Lung (tissue), 12 donors: ENCODE measurements around the gene ERBB4. TPM values are rescaled to one million over a fixed set of nuclear protein-coding genes. Genes with fewer than 3 reads are reported as not detected.

Experiments
- ATAC-seq: fragments of 200-7000 bp; cut with Tn5 transposase; one replicate; pipeline ENCODE4 v1.9.1; 2020; ENCODE audit warnings: moderate number of reproducible peaks; ENCODE audit not compliant: insufficient read depth, low FRiP score
- DNase-seq, 3 donors: peaks; one replicate each; pipeline ENCODE4 v3.0.0-alpha.2; 2013 to 2017
- H3K27ac ChIP-seq, 2 donors: one replicate each; pipeline ENCODE4 v1.5.1; 2013; ENCODE audit warnings: mild to moderate bottlenecking in 2 of 2, moderate library complexity in 2 of 2, control low read depth in 1 of 2, inconsistent platforms in 1 of 2, low read depth in 1 of 2, low read length in 1 of 2
- H3K27me3 ChIP-seq, 3 donors: one replicate each; pipeline ENCODE4 v1.5.1; 2013; ENCODE audit warnings: low read length in 2 of 3; ENCODE audit not compliant: control insufficient read depth in 3 of 3, insufficient read depth in 3 of 3
- H3K36me3 ChIP-seq, 4 donors: one replicate each; pipeline ENCODE4 v1.5.1; 2013; ENCODE audit warnings: low read length in 4 of 4, mild to moderate bottlenecking in 1 of 4, moderate library complexity in 1 of 4; ENCODE audit not compliant: control insufficient read depth in 4 of 4, insufficient read depth in 4 of 4
- H3K4me1 ChIP-seq, 5 donors: one replicate each; pipeline ENCODE4 v1.5.1; 2013; ENCODE audit warnings: low read length in 5 of 5, mild to moderate bottlenecking in 2 of 5, moderate library complexity in 1 of 5; ENCODE audit not compliant: control insufficient read depth in 5 of 5, insufficient read depth in 5 of 5
- H3K4me3 ChIP-seq: one replicate; pipeline ENCODE4 v1.5.1; 2013; ENCODE audit warnings: mild to moderate bottlenecking, control low read depth, moderate library complexity
- H3K9ac ChIP-seq, 2 donors: one replicate each; pipeline ENCODE4 v1.5.1; 2013; ENCODE audit warnings: low read length in 2 of 2, control low read depth in 1 of 2; ENCODE audit not compliant: insufficient read depth in 1 of 2
- H3K9me3 ChIP-seq, 4 donors: one replicate each; pipeline ENCODE4 v1.5.1; 2013; ENCODE audit warnings: low read length in 3 of 4, mild to moderate bottlenecking in 1 of 4, moderate library complexity in 1 of 4; ENCODE audit not compliant: control insufficient read depth in 4 of 4, insufficient read depth in 3 of 4
- CTCF ChIP-seq: IDR thresholded peaks from 2 replicates; pipeline ENCODE4 v1.5.1; 2012; ENCODE audit warnings: mild to moderate bottlenecking; ENCODE audit errors: control extremely low read depth, extremely low read depth
- WGBS, 2 donors: extraction: QIAGEN DNeasy Blood & Tissue Kit; methylation state at CpG; one replicate each; pipeline ENCODE4 v1.1.7; 2013; 5-methylcytosine and 5-hydroxymethylcytosine counted together
- polyA plus RNA-seq, 2 donors: library from polyadenylated mRNA; stranded (reverse); fragments of 200-250 nt; gene quantifications; one replicate each; pipeline ENCODE4 v1.2.1, GENCODE V29; 2013
- total RNA-seq, 2 donors: library from RNA; depleted of rRNA in 1 of 2; stranded (reverse); fragments of >200 nt in 1 of 2; gene quantifications; one replicate each; pipeline ENCODE4 v1.2.1, GENCODE V29; 2014 to 2021
- donor health status: control.
- donor health status: control.
- donor health status: Bipolar disorder and iron deficiency.
- donor health status: healthy.
- donor health status: DM: yes; HTN: yes; CAD: no.

Gene ERBB4
- total and polyA plus RNA-seq, 4 donors, result 0.41 to 16.8 (median 5.3) TPM

GRCh38 chr2:212337486-212338343 lies 200.9 kb downstream of the ERBB4 start:
- H3K27me3 ChIP-seq, result no peaks in the 10 kb centered on the region
- 79 to 83% methylated on average over 4 of the region's 4 CpGs for WGBS, 2 donors

GRCh38 chr2:212337036-212337435 lies 201.6 kb downstream of the ERBB4 start:
- WGBS, 2 donors, result 56 to 69% methylated on average over 2 of the region's 2 CpGs
- Histone ChIP-seq H3K9me3 (no peaks in the 10 kb centered on the region), H3K4me1 (no peaks in the 10 kb centered on the region), H3K36me3 (no peaks in the 10 kb centered on the region), H3K9ac (no peak overlapping the region), H3K27ac (no peak overlapping the region), H3K27me3 (no peaks in the 10 kb centered on the region), H3K4me3 (no peak overlapping the region)
- no peak for TF ChIP-seq CTCF
- no peak for ATAC-seq
- no peak for DNase-seq

More at GRCh38 chr2:212337486-212338343, 200.9 kb downstream of the ERBB4 start:
- H3K4me1 ChIP-seq, result no peaks in the 10 kb centered on the region
- no peak for TF ChIP-seq CTCF
- DNase-seq (no peak), ATAC-seq (no peak)
- no peaks in the 10 kb centered on the region for H3K36me3 ChIP-seq
- no peak overlapping the region for H3K27ac ChIP-seq
- H3K9ac ChIP-seq, result no peak overlapping the region
- no peaks in the 10 kb centered on the region for H3K9me3 ChIP-seq
- no peak overlapping the region for H3K4me3 ChIP-seq

GRCh38 chr2:212330263-212330662 lies 208.3 kb downstream of the ERBB4 start:
- Histone ChIP-seq H3K4me3 (no peak overlapping the region), H3K9ac (no peak overlapping the region), H3K4me1 (peaks cover 0 to 16% (median 3%) of the 10 kb centered on the region in 5 donors), H3K27me3 (no peaks in the 10 kb centered on the region), H3K27ac (no peak overlapping the region), H3K36me3 (no peaks in the 10 kb centered on the region), H3K9me3 (no peaks in the 10 kb centered on the region)
- no peak for TF ChIP-seq CTCF
- no peak for ATAC-seq
- no peak for DNase-seq
- WGBS, 2 donors, result 58 to 72% methylated on average over 4 of the region's 4 CpGs
